HCT116 (cell line): ENCODE measurements around the gene UBE2J2. TPM values are rescaled to one million over a fixed set of nuclear protein-coding genes. Genes with fewer than 3 reads are reported as not detected.

Source experiments
- ATAC-seq: fragments of 200-7000 bp; cut with Tn5 transposase; 2 replicates; pipeline ENCODE4 v1.9.1; 2020; ENCODE audit warnings: mild to moderate bottlenecking, moderate library complexity
- BruUV-seq: library from RNA; stranded (reverse); fragments of 400-500 nt; replicated peaks from 2 replicates; lab custom pipeline; 2021; lab: Mats Ljungman, UMichigan
- CTCF ChIA-PET: fragments of 300-600 bp; sonication (Branson Sonifier 250); formaldehyde crosslinking; loops from one replicate; lab custom pipeline; 2021; ENCODE audit warnings: antibody characterized with exemption; lab: Charles Lee
- POLR2A ChIA-PET: fragments of 300-600, 350-600 bp; sonication (Branson Sonifier 250); formaldehyde crosslinking; loops from one replicate; lab custom pipeline; 2021; ENCODE audit warnings: antibody characterized with exemption; lab: Charles Lee
- RAD21 ChIA-PET, 2 experiments: fragments of 300-600 bp; sonication (Branson Sonifier 250); formaldehyde crosslinking; loops; one replicate each; lab custom pipeline; 2023; ENCODE audit warnings: low total read pairs in 2 of 2; ENCODE audit not compliant: uncharacterized antibody in 2 of 2, unreplicated experiment in 2 of 2, low non-redundant PET in 1 of 2; lab: Charles Lee
- DNase-seq: peaks from one replicate; pipeline ENCODE4 v3.0.0-alpha.2; 2010; ENCODE audit warnings: low read depth, low spot score
- H2AFZ ChIP-seq: fragments of 200-600 bp; shearing (Covaris generic), sonication (generic); 2 replicates; pipeline ENCODE4 v1.6.1; 2017; ENCODE audit warnings: low read depth, mixed run types, mixed read lengths, antibody characterized with exemption, low read length; ENCODE audit not compliant: poor library complexity, severe bottlenecking
- H3K27ac ChIP-seq: 2 replicates; pipeline ENCODE4 v1.5.1; 2012; ENCODE audit warnings: low read depth, low read length
- H3K27me3 ChIP-seq: fragments of 200-600 bp; sonication (generic); 2 replicates; pipeline ENCODE4 v1.6.1; 2016; ENCODE audit warnings: mixed run types, low read length, mixed read lengths; ENCODE audit not compliant: insufficient read depth
- H3K36me3 ChIP-seq, 2 experiments: fragments of 200-500 bp in 1 of 2; fragments of 200-600 bp in 1 of 2; sonication (Bioruptor generic) in 1 of 2; sonication (generic) in 1 of 2; 2 replicates each; pipeline versions ENCODE4 v1.5.1 to v1.6.1; 2014 to 2016; ENCODE audit warnings: low read length in 2 of 2, inconsistent platforms in 1 of 2, mixed read lengths in 1 of 2, mixed run types in 1 of 2; ENCODE audit not compliant: insufficient read depth in 2 of 2, control insufficient read depth in 1 of 2
- H3K4me1 ChIP-seq, 2 experiments: fragments of 200-600 bp in 1 of 2; sonication (generic) in 1 of 2; 2 replicates each; pipeline versions ENCODE4 v1.5.1 to v1.6.1; 2012 to 2017; ENCODE audit warnings: low read length in 2 of 2, inconsistent platforms in 1 of 2, mild to moderate bottlenecking in 1 of 2, mixed read lengths in 1 of 2, mixed run types in 1 of 2, moderate library complexity in 1 of 2; ENCODE audit not compliant: insufficient read depth in 2 of 2, control insufficient read depth in 1 of 2
- H3K4me2 ChIP-seq: fragments of 200-600 bp; sonication (generic); 2 replicates; pipeline ENCODE4 v1.6.1; 2017; ENCODE audit warnings: mixed run types, low read length, mixed read lengths
- H3K4me3 ChIP-seq, 2 experiments: fragments of 200-600 bp in 1 of 2; sonication (generic) in 1 of 2; replicated peaks in 1 of 2; 2 replicates each; pipeline ENCODE4 v1.5.1; 2011 to 2016; ENCODE audit warnings: low read length in 2 of 2, control low read depth in 1 of 2, low read depth in 1 of 2, mild to moderate bottlenecking in 1 of 2, mixed read lengths in 1 of 2, mixed run types in 1 of 2
- H3K79me2 ChIP-seq: fragments of 200-600 bp; sonication (generic); 2 replicates; pipeline ENCODE4 v1.6.1; 2017; ENCODE audit warnings: mild to moderate bottlenecking, mixed run types, low read length, moderate library complexity, mixed read lengths; ENCODE audit not compliant: insufficient read depth
- H3K9ac ChIP-seq: fragments of 200-600 bp; sonication (generic); 2 replicates; pipeline ENCODE4 v1.6.1; 2016; ENCODE audit warnings: low read length, mixed read lengths
- H3K9me2 ChIP-seq: fragments of 200-600 bp; sonication (generic), shearing (Covaris generic); 2 replicates; pipeline ENCODE4 v1.6.1; 2017; ENCODE audit warnings: mixed run types, mild to moderate bottlenecking, moderate library complexity; ENCODE audit not compliant: insufficient read depth
- H3K9me3 ChIP-seq, 2 experiments: fragments of 200-500 bp in 1 of 2; fragments of 200-600 bp in 1 of 2; sonication (Bioruptor generic) in 1 of 2; sonication (generic) in 1 of 2; 2 replicates each; pipeline ENCODE4 v1.6.1; 2014 to 2017; ENCODE audit warnings: low read length in 2 of 2, mixed read lengths in 2 of 2, inconsistent platforms in 1 of 2, low read depth in 1 of 2, mild to moderate bottlenecking in 1 of 2, mixed run types in 1 of 2, moderate library complexity in 1 of 2; ENCODE audit not compliant: control insufficient read depth in 1 of 2, insufficient read depth in 1 of 2
- H4K20me1 ChIP-seq: fragments of 200-600 bp; sonication (generic), shearing (Covaris generic); 2 replicates; pipeline ENCODE4 v1.6.1; 2017; ENCODE audit warnings: mixed run types, mild to moderate bottlenecking, moderate library complexity; ENCODE audit not compliant: insufficient read depth
- CBX3 ChIP-seq: IDR thresholded peaks from 2 replicates; pipeline ENCODE4 v1.6.1; 2012; ENCODE audit warnings: low read depth
- CEBPB ChIP-seq: IDR thresholded peaks from 2 replicates; pipeline ENCODE4 v1.6.1; 2012; ENCODE audit warnings: low read depth
- EGR1 ChIP-seq: IDR thresholded peaks from 2 replicates; pipeline ENCODE4 v1.6.1; 2012; ENCODE audit warnings: low read depth
- EZH2 ChIP-seq: fragments of 200-600 bp; sonication (generic); IDR thresholded peaks from 2 replicates; pipeline ENCODE4 v1.6.1; 2017; ENCODE audit warnings: antibody characterized with exemption, mixed run types
- EZH2phosphoT487 ChIP-seq: fragments of 200-600 bp; IDR thresholded peaks from 2 replicates; pipeline ENCODE4 v1.6.1; 2018; ENCODE audit warnings: antibody characterized with exemption, borderline replicate concordance
- FOSL1 ChIP-seq: IDR thresholded peaks from 2 replicates; pipeline ENCODE4 v1.6.1; 2012; ENCODE audit warnings: low read depth
- JUND ChIP-seq: IDR thresholded peaks from 2 replicates; pipeline ENCODE4 v1.6.1; 2012
- POLR2AphosphoS5 ChIP-seq: IDR thresholded peaks from 2 replicates; pipeline ENCODE4 v1.6.1; 2011; ENCODE audit warnings: mild to moderate bottlenecking, low read depth, low read length, moderate library complexity
- RAD21 ChIP-seq: IDR thresholded peaks from 2 replicates; pipeline ENCODE4 v1.6.1; 2012; ENCODE audit warnings: low read depth, mild to moderate bottlenecking
- SP1 ChIP-seq: IDR thresholded peaks from 2 replicates; pipeline ENCODE4 v1.6.1; 2012; ENCODE audit warnings: low read depth
- SRF ChIP-seq: IDR thresholded peaks from 2 replicates; pipeline ENCODE4 v1.6.1; 2012; ENCODE audit warnings: low read depth
- YY1 ChIP-seq: IDR thresholded peaks from 2 replicates; pipeline ENCODE4 v1.6.1; 2011; ENCODE audit warnings: low read length, low read depth, moderate library complexity, mild to moderate bottlenecking; ENCODE audit not compliant: insufficient replicate concordance; ENCODE audit errors: extremely low read depth
- ZBTB33 ChIP-seq: IDR thresholded peaks from 2 replicates; pipeline ENCODE4 v1.6.1; 2011; ENCODE audit warnings: mild to moderate bottlenecking, low read length, moderate library complexity; ENCODE audit not compliant: insufficient replicate concordance; ENCODE audit errors: extremely low read depth
- ZNF274 ChIP-seq: fragments of 200-500 bp; sonication (Bioruptor generic); IDR thresholded peaks from 2 replicates; pipeline ENCODE4 v1.6.1; 2014; ENCODE audit warnings: mild to moderate bottlenecking, low read depth, low read length, inconsistent platforms
- intact Hi-C: fragments of 100-400 bp; cut with micrococcal nuclease; formaldehyde crosslinking; loops from 2 replicates; pipeline ENCODE4 v1.10.0; 2022
- total RNA-seq: library from RNA; stranded (reverse); gene quantifications from one replicate; pipeline ENCODE4 v1.2.1, GENCODE V29; 2021; ENCODE audit not compliant: unreplicated experiment
- TF ChIP-seq, protein P1 (sequence below), 3 experiments: fragments of 200-600 bp in 1 of 3; sonication (generic) in 1 of 3; IDR thresholded peaks in 2 of 3; conservative IDR thresholded peaks in 1 of 3; 2 replicates each; pipeline ENCODE4 v1.5.1; 2012 to 2017; ENCODE audit warnings: low read depth in 2 of 3, low read length in 2 of 3, antibody characterized with exemption in 1 of 3, borderline replicate concordance in 1 of 3, control low read depth in 1 of 3, mild to moderate bottlenecking in 1 of 3, mixed read lengths in 1 of 3, mixed run types in 1 of 3, moderate library complexity in 1 of 3; ENCODE audit not compliant: insufficient read depth in 1 of 3
- TF ChIP-seq, protein P2 (sequence below): IDR thresholded peaks from 2 replicates; pipeline ENCODE4 v1.6.1; 2012; ENCODE audit warnings: low read depth
- TF ChIP-seq, protein P3 (sequence below): IDR thresholded peaks from 2 replicates; pipeline ENCODE4 v1.6.1; 2012

Gene UBE2J2
- total RNA-seq, 1 experiment from 2014 or later: 67.7 TPM

- no peak overlapping the region for H2AFZ ChIP-seq
- POLR2A ChIA-PET: interaction anchor here (1.7 kb wide), 1 partner anchor 47 kb away, joined by 3 read pairs; no protein-coding TSS in a partner anchor
- CTCF ChIA-PET: interaction anchor here (0.8 kb wide), 1 partner anchor 17 kb away, joined by 3 read pairs; no protein-coding TSS in a partner anchor
Observed at GRCh38 chr1:1211541-1212441, 61.9 kb downstream of the UBE2J2 start.

More at GRCh38 chr1:1211541-1212441, 61.9 kb downstream of the UBE2J2 start:
- BruUV-seq: no TSS peak
- H3K9ac ChIP-seq: no peak overlapping the region
- H3K9me2 ChIP-seq: no peaks in the 10 kb centered on the region
- H3K36me3 ChIP-seq: peaks cover 0 to 9% of the 10 kb centered on the region in 2 experiments; a peak in 1 of 4 replicates
- H3K27ac ChIP-seq: no peak overlapping the region
- no peaks in the 10 kb centered on the region for H4K20me1 ChIP-seq
- ATAC-seq (no peak), DNase-seq (no peak)
- intact Hi-C loops: no loop called here
- H3K4me3 ChIP-seq: no peak overlapping the region
- RAD21 ChIA-PET: interaction anchor here in 1 of 2 experiments (0.6 kb wide), 1 partner anchor 82 kb away, joined by 3 read pairs; no protein-coding TSS in a partner anchor
- TF ChIP-seq SP1: no peak
- no peak for TF ChIP-seq EGR1
- no peak for TF ChIP-seq ZNF274
- no peak for TF ChIP-seq ZBTB33
- TF ChIP-seq, protein P1, sequence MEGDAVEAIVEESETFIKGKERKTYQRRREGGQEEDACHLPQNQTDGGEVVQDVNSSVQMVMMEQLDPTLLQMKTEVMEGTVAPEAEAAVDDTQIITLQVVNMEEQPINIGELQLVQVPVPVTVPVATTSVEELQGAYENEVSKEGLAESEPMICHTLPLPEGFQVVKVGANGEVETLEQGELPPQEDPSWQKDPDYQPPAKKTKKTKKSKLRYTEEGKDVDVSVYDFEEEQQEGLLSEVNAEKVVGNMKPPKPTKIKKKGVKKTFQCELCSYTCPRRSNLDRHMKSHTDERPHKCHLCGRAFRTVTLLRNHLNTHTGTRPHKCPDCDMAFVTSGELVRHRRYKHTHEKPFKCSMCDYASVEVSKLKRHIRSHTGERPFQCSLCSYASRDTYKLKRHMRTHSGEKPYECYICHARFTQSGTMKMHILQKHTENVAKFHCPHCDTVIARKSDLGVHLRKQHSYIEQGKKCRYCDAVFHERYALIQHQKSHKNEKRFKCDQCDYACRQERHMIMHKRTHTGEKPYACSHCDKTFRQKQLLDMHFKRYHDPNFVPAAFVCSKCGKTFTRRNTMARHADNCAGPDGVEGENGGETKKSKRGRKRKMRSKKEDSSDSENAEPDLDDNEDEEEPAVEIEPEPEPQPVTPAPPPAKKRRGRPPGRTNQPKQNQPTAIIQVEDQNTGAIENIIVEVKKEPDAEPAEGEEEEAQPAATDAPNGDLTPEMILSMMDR (IDR thresholded peaks at IDR 0.05 in 2 of 3, conservative IDR thresholded peaks at IDR 0.05 in 1 of 3; ENCODE audit: borderline replicate concordance in 1 of 3, insufficient read depth in 1 of 3, low read depth in 2 of 3, low read length in 2 of 3): no peak
- TF ChIP-seq SRF: no peak
- no peak for TF ChIP-seq CEBPB
- no peak for TF ChIP-seq CBX3
- TF ChIP-seq EZH2phosphoT487: no peak
- TF ChIP-seq, protein P2, sequence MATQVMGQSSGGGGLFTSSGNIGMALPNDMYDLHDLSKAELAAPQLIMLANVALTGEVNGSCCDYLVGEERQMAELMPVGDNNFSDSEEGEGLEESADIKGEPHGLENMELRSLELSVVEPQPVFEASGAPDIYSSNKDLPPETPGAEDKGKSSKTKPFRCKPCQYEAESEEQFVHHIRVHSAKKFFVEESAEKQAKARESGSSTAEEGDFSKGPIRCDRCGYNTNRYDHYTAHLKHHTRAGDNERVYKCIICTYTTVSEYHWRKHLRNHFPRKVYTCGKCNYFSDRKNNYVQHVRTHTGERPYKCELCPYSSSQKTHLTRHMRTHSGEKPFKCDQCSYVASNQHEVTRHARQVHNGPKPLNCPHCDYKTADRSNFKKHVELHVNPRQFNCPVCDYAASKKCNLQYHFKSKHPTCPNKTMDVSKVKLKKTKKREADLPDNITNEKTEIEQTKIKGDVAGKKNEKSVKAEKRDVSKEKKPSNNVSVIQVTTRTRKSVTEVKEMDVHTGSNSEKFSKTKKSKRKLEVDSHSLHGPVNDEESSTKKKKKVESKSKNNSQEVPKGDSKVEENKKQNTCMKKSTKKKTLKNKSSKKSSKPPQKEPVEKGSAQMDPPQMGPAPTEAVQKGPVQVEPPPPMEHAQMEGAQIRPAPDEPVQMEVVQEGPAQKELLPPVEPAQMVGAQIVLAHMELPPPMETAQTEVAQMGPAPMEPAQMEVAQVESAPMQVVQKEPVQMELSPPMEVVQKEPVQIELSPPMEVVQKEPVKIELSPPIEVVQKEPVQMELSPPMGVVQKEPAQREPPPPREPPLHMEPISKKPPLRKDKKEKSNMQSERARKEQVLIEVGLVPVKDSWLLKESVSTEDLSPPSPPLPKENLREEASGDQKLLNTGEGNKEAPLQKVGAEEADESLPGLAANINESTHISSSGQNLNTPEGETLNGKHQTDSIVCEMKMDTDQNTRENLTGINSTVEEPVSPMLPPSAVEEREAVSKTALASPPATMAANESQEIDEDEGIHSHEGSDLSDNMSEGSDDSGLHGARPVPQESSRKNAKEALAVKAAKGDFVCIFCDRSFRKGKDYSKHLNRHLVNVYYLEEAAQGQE: no peak
- TF ChIP-seq YY1: no peak
- TF ChIP-seq EZH2: no peak
- no peak for TF ChIP-seq JUND
- TF ChIP-seq, protein P3, sequence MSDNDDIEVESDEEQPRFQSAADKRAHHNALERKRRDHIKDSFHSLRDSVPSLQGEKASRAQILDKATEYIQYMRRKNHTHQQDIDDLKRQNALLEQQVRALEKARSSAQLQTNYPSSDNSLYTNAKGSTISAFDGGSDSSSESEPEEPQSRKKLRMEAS: no peak
- TF ChIP-seq FOSL1: no peak
- TF ChIP-seq RAD21: no peak
- TF ChIP-seq POLR2AphosphoS5: no peak
- H3K4me2 ChIP-seq: no peak overlapping the region
- no peaks in the 10 kb centered on the region for H3K79me2 ChIP-seq
- no peaks in the 10 kb centered on the region for H3K9me3 ChIP-seq
- H3K4me1 ChIP-seq: peaks cover 22 to 24% of the 10 kb centered on the region in 2 experiments
- H3K27me3 ChIP-seq: no peaks in the 10 kb centered on the region
